GM21717 (cell line): ENCODE measurements around the gene CEP72.
A peak's percentile ranks its signal among the peaks of the same experiment; 100 is the strongest.
"Not testable (repeated sequence)": the region's sequence is repeated elsewhere in the genome, so short reads cannot be mapped to it uniquely, and the experiment has no call there.

Experiments
- ATAC-seq: cut with Tn5 transposase; IDR thresholded peaks from one replicate; pipeline ENCODE4 v1.9.1; 2021; ENCODE audit warnings: mild to moderate bottlenecking, moderate library complexity; ENCODE audit not compliant: unreplicated experiment

The CEP72 gene

DNA sequence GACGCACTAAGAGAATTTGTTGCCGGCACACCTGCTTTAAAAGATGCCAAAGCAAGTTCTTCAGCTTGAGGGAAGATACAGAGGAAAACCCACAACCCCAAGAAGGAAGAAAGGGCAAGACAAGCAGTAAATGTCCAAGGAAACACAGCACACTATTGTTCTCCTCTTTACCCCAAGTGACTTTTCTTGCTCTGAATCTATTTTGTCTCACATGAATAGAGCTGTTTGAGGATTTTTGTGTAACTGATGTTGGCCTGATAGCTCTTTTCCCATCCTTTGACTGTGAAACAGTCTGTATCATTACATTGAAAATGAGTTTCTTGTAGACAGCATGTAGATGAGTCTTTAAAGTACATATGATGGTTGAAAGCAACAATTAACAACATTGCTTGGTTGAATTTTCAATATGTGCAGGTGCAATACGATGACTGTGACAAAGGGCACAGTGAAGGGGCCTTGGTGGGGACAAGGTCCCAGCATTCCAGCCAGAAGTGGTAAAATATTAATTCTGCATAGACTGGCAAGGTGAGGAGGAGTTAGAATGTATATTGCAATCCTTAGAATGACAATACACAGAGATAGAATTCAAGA lies 16.8 kb upstream of the CEP72 start:
- ATAC-seq: no peak

DNA sequence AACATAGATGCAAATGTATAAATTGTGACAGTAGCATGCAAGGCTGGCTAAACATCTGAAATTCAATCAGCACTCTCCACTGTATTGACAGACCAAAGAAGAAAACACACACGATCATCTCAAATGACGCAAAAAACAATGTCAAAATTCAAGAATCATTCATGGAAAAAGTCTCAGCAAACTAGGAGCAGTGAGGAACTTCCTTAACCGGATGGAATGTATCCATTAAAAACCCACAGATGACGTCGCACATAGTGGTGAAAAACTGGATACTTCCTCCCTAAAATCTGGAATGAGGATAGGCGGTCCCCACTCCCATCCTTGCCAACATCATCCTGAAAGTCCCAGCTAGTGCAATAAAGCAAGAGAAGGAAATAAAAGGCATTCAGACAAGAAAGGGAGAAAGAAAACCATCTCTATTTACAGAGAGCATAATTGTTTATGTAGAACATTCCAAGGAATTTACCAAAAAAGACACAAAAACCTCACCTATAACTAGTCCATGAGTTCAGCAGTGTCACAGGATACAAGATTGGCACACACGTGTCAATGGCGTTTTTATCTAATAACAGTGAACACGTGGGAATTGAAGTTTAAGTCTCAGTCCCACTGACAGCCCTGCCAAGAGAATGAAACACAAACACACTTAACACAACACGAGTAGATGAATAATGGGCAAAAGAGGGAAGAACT lies 14.1 kb upstream of the CEP72 start:
- ATAC-seq: no peak

DNA sequence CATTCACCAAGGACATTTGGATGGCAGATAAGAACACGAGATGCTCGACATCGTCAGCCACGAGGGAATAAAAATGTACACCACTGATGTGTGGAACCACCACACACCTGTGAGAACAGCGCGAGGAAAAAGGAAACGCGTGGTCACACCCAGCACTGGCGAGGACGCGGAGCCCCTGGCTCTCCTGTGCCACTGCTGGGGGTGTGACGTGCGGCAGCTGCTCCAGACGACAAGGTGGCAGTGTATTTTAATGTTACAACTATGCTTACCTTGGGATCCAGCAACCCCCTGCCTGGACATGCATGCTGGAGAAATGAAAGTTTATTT lies 13.6 kb upstream of the CEP72 start:
- no peak for ATAC-seq

DNA sequence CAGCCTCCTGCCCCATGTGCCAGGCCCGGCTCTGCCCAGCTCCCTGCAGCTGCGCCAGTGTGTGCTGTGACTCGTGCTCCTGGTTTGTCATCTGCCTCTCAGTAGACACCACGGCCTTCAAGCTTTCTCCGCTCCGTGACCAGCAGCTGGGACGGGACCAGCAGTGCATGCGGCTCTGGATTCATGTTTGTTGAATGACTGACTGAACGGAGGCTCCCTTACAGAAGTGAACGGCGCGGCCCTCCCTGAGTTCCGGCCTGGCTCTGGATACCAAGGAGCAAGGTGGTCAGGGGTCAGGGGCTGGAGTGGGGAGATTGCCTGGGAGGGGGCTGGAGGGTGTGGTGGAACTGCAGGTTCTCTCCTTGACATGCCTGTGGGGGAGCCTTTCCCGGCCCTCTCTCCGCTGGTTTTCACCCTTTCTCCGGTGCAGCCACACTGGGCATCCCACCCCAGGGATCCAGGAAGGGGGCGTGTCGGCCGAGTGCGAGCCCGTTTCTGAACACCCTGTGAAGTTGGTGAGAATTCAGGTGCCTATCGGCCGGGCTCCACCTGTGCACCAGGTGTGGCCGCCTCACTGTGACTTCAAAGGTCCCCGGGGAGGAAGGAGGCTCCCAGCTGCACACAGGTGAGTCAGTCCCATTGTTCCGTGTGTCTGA lies 11.1 kb upstream of the CEP72 start:
- no peak for ATAC-seq

DNA sequence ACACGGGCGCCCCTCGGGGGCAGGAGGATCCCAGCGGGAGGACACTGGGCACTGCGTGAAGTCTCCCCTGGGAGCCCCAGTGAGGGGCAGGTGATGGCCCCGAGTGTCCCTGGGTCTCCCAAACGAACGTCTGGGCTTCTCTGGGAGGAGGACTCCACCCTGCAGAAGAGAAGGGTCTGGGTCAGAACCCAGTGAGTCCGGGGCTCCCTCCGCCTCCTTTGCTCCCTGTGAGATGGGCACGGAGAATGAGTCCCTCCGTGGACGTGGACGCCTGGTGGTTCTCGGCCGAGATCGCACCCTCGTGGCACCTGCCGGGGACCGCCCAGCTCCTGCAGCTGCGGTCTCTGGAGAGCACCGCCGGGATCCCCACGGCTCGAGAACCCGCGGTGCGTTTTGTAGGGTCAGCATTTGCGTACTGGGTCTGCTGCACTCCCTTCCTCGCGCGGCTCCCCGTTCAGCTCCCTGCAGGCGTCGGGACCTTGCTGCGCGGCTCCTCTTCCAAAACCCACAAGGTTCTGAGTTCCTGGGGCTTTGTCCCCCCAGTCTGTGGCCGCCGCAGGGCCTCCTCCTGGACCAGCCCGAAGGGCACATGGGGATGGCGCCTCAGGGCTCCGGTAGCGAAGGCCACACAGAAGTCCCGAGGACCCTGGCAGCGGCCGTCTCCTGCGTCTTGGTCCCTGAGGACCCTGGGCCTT lies 10.2 kb upstream of the CEP72 start:
- no peak for ATAC-seq

GRCh38 chr5:602466-603035 lies 9.6 kb upstream of the CEP72 start:
- ATAC-seq: no peak

GRCh38 chr5:603081-603998 lies 8.8 kb upstream of the CEP72 start:
- no peak for ATAC-seq

DNA sequence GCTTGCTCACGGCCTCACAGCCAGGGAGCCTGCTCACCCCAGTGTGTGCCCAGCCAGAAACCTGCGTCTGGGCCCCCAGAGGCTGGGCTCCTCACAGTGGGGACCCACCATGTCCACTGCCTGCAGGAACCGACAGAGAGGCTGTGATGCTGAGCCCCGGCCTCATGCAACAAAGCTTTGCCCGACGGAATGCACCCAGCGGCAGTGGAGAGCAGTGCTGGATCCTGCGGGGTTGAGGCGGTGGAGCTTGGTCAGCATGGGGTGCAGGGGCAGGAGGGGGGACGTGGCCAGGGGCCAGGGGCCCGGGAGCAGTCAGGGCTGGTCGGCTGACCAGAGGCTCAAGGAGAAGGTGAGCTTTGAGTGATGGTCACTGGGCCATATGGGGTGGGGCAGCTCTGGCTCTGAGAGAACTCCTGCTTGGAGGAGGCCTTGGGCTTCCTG lies 7.7 kb upstream of the CEP72 start:
- no peak for ATAC-seq

- ATAC-seq: not testable (repeated sequence)
These were observed 7.0 kb upstream of the CEP72 start for GRCh38 chr5:605090-605489.

GRCh38 chr5:606061-606460 lies 6.1 kb upstream of the CEP72 start:
- no peak for ATAC-seq

DNA sequence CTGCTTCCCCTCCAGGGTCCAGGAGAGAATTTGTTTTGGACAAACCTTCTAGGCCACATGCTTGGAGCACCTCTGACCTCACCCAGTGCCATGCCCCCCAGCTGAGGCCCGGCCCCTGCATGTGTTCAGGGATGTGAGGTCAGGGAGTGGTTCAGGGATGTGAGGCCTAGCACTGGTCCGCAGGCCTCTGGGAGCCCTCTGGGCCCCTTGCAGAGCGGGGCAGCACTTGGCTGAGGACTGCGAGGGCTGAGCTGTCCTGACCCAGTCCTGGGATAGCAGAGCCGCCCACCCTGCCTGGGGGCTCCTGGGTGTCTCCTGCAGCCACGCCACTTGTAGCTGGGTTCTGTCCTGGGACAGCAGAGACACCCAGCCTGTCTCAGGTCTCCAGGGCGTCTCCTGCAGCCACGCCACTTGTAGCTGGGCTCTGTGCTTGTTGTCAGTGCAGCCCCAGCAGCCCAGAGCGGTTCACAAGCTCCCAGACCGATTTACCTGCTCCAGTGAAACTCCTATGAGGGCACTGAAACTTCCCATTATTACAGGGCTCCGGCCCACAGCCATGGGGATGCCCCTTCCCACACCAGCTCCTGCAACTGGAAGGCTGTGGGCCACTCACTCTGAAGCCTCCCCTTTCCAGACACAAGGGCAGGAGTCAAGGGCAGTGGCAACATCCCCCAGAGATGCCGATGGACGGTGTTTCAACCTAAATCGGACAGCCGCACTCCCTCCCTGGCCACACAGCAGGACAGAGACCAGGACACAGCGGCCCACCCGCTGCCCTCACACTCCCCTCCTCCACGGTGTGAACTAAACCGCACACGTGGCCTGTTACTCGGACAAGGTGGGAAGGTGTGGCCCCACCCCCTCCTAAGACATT lies 5.4 kb upstream of the CEP72 start:
- ATAC-seq: no peak

GRCh38 chr5:607541-608428 lies 4.4 kb upstream of the CEP72 start:
- ATAC-seq: peak; percentile 38

DNA sequence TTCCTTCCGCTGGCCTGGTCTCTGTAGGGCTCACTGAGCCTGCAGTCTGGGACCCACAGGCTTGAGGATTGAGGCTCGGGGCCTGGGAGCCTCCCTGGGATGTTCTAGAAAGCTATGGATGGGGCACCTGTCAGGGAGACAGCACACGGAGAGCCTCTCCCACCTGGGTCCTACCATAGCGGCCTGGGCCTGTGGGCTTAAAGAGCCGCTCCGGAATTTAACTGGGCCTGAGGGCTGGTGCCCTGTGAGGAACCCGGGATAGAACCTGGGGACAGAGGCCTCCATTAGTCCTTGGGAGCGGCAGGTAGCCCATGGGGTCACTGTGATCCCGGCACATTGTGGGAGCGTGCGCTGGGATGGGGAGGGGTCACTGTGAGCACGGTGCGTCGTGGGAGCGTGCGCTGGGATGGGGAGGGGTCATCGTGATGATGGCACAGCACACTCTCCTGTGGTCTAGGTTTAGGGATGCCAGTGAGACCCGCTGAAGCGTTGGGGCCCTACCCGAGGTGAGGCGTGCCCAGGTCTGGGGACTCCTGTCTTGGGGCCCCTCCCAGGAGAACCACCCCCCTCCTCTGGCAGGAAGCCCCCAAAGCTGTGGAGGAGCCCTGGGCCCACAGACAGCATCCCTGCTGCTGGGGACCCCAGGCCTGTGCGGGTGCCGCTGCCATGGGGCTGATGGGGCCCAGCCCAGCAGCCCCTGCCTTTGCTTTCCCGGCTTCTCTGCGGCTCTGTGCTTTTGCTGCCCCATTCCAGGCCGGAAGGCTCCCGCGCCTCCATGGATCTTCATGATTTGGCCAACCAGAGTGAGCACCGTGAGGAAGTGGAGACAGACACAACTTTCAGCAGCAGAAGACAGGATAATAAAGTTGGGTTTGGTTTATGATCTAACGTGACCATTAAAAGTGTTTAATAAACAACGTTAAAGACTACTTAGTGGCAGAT lies 3.4 kb upstream of the CEP72 start:
- ATAC-seq: no peak

- ATAC-seq: no peak
These were observed 2.6 kb upstream of the CEP72 start for GRCh38 chr5:609506-609905.

DNA sequence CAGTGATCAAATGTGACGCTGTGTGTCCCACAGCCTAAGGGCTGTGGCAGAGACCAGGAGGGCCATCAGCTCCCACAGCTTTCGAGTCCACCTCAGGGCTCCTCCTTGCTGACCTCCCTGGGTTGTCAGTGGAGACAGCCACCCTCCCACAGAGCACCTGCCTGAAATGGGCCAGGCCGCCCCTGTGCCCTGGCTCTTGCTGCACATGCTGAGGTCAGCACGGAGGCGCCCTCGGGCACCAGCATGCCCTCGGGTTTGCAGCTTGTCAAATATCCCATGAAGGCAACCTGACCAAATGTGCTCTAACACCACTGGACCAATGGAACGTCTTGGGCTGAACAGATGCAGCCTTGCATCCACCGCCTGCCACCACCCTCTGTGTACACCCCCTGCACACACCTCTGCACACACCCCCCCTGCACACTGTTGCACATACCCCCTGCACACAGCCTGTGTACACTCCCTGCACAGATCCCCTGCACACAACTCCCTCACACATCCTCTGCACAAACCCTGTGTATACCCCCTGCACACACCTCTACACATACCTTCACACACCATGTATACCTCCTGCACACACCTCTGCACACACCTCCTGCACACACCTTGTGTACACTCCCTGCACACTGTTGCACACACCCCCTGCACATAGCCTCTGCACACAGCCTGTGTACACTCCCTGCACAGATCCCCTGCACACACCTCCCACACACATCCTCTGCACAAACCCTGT lies 2.0 kb upstream of the CEP72 start:
- ATAC-seq: no peak
